ENCODE data around the gene CACHD1.
"Not testable (repeated sequence)": the region's sequence is repeated elsewhere in the genome, so short reads cannot be mapped to it uniquely, and the experiment has no call there.

Gene CACHD1

DNA sequence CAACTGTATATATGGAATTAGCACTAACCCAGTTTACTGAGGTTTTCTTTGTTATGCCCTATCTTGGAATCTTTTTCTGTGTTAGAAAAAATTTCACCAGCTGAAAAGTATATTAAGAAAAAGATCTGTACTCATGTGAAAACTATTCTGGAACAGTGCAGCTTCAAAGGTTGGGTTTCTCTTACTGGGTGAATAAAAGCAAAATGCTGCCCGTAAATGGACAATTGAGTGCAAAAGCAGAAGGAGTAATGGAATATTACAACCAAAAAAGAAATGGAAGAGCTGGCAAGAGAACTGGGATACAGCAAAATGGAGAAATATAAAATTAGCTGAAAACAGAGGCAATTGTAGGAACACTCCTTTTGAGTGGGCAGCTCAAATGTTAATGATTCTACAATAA lies 257.9 kb downstream of the CACHD1 start:
- FAIRE-seq (no peak), DNase-seq (ENCODE audit: extremely low spot score, insufficient read length, low read depth) (no peak)

DNA sequence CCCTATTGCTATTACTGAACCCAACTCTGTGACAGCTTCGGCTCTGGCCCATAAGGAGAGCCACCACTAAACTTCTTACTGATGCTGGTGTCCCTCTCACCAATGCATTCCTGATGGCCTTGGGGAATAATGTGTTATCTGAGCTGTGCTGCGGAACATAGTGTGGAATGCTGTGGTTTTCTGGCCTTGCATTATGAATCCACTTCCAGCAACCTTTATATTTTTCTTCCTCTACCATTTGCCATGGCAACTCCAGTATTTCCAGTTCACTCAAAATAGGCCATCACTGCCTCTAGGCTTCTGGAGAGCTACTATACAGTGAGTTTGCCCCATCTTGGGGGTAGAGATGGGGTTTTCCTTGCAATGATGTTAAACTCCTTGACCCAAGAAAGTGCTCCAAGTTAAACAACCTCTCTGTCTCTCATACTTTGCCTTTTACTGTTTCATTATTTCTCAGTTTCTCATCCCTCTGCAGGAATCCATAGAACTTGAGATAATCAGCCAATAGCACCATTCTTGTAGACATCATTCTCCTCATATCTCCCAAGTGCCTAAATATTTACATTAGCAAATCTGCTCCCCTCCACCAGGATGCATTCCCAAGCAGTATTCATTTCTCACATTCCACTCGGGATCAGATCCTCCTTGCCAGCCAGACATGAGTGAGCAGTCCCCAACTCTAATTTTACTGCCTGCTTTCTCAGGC lies 263.8 kb downstream of the CACHD1 start:
- DNase-seq (ENCODE audit: extremely low spot score, insufficient read length, low read depth) = no peak
- FAIRE-seq = no peak

DNA sequence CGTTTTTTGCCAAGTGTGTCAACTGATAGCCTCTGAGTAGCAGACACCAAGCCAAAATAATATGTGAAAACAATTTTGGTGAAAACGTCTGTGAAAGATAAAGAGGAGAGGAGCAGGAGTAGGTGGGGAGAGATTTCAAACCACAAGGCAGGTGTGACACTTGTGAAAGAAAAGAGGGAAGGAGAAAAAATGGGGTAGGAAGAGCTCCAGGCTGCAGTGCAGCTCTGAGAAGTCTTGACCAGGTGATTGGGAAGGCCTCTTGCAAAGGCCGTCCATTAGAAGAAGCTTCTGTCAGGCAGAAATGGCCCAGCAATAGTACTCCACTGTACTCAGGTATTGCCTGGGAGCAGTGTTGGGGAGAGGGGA lies 264.3 kb downstream of the CACHD1 start:
- FAIRE-seq (no peak), DNase-seq (ENCODE audit: extremely low spot score, insufficient read length, low read depth) (no peak)

DNA sequence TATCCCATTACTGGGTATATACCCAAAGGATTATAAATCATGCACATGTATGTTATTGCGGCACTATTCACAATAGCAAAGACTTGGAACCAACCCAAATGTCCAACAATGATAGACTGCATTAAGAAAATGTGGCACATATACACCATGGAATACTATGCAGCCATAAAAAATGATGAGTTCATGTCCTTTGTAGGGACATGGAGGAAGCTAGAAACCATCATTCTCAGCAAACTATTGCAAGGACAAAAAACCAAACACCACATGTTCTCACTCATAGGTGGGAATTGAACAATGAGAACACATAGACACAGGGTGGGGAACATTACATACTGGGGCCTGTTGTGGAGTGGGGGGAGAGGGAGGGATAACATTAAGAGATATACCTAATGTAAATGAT lies 270.8 kb downstream of the CACHD1 start:
- not testable (repeated sequence) for FAIRE-seq; DNase-seq (ENCODE audit: extremely low spot score, insufficient read length, low read depth)
